Renal cortex interstitium (tissue), 3 donors: Measurements from ENCODE around the gene KRTAP4-1. TPM values are rescaled to one million over a fixed set of nuclear protein-coding genes. Genes with fewer than 3 reads are reported as not detected.

Experiments
- polyA plus RNA-seq, 3 donors: library from polyadenylated mRNA; unstranded; fragments of 120-200 nt; gene quantifications; one replicate each; pipeline ENCODE4 v1.2.1, GENCODE V29; 2013; ENCODE audit not compliant: insufficient read length in 3 of 3

The KRTAP4-1 gene
- polyA plus RNA-seq, 3 donors: not detected

Other genes starting within 250 kb of the KRTAP4-1 start
- 1 to 10 TPM in 1 of 3 donors, under 1 TPM in 2; 0.80 to 1.4 (median 0.94) TPM for gene KRT23, start 247.3 kb downstream of the KRTAP4-1 start, polyA plus RNA-seq
- gene KRT39, start 218.0 kb downstream of the KRTAP4-1 start, polyA plus RNA-seq: not detected
- not detected for gene KRT40, start 200.6 kb downstream of the KRTAP4-1 start, polyA plus RNA-seq
- not detected for gene KRTAP3-3, start 190.7 kb downstream of the KRTAP4-1 start, polyA plus RNA-seq
- not detected for gene KRTAP3-2, start 185.0 kb downstream of the KRTAP4-1 start, polyA plus RNA-seq
- not detected for gene KRTAP3-1, start 175.8 kb downstream of the KRTAP4-1 start, polyA plus RNA-seq
- gene KRTAP1-5, start 157.7 kb downstream of the KRTAP4-1 start, polyA plus RNA-seq: not detected
- gene KRTAP1-4, start 154.7 kb downstream of the KRTAP4-1 start, polyA plus RNA-seq: not detected
- not detected for gene KRTAP1-3, start 150.0 kb downstream of the KRTAP4-1 start, polyA plus RNA-seq
- gene KRTAP1-1, start 143.5 kb downstream of the KRTAP4-1 start, polyA plus RNA-seq: not detected
- gene KRTAP2-1, start 137.6 kb downstream of the KRTAP4-1 start, polyA plus RNA-seq: not detected
- gene KRTAP2-2, start 129.7 kb downstream of the KRTAP4-1 start, polyA plus RNA-seq: not detected
- gene KRTAP2-3, start 124.8 kb downstream of the KRTAP4-1 start, polyA plus RNA-seq: not detected
- not detected for gene KRTAP2-4, start 119.0 kb downstream of the KRTAP4-1 start, polyA plus RNA-seq
- not detected for gene KRTAP4-7, start 100.8 kb downstream of the KRTAP4-1 start, polyA plus RNA-seq
- gene KRTAP4-8, start 86.8 kb downstream of the KRTAP4-1 start, polyA plus RNA-seq: not detected
- gene KRTAP4-16, start 82.7 kb downstream of the KRTAP4-1 start, polyA plus RNA-seq: not detected
- not detected for gene KRTAP4-9, start 79.5 kb downstream of the KRTAP4-1 start, polyA plus RNA-seq
- gene KRTAP4-11, start 66.5 kb downstream of the KRTAP4-1 start, polyA plus RNA-seq: not detected
- gene KRTAP4-12, start 60.7 kb downstream of the KRTAP4-1 start, polyA plus RNA-seq: not detected
- not detected for gene KRTAP4-6, start 44.4 kb downstream of the KRTAP4-1 start, polyA plus RNA-seq
- gene KRTAP4-5, start 35.1 kb downstream of the KRTAP4-1 start, polyA plus RNA-seq: not detected
- not detected for gene KRTAP4-4, start 24.2 kb downstream of the KRTAP4-1 start, polyA plus RNA-seq
- not detected for gene KRTAP4-3, start 16.7 kb downstream of the KRTAP4-1 start, polyA plus RNA-seq
- gene KRTAP4-2, start 6.7 kb downstream of the KRTAP4-1 start, polyA plus RNA-seq: not detected
- not detected for gene KRTAP9-1, start 5.0 kb upstream of the KRTAP4-1 start, polyA plus RNA-seq
- gene KRTAP9-2, start 41.7 kb upstream of the KRTAP4-1 start, polyA plus RNA-seq: not detected
- not detected for gene KRTAP9-3, start 47.5 kb upstream of the KRTAP4-1 start, polyA plus RNA-seq
- not detected for gene KRTAP9-8, start 53.1 kb upstream of the KRTAP4-1 start, polyA plus RNA-seq
- gene KRTAP9-4, start 64.8 kb upstream of the KRTAP4-1 start, polyA plus RNA-seq: not detected
- gene KRTAP9-9, start 70.5 kb upstream of the KRTAP4-1 start, polyA plus RNA-seq: not detected
- under 1 TPM in 1 of 3 donors, not detected in 2; 0.19 TPM for gene KRTAP9-6, start 80.5 kb upstream of the KRTAP4-1 start, polyA plus RNA-seq
- gene KRTAP9-7, start 90.8 kb upstream of the KRTAP4-1 start, polyA plus RNA-seq: not detected
- not detected for gene KRTAP29-1, start 117.9 kb upstream of the KRTAP4-1 start, polyA plus RNA-seq
- not detected for gene KRTAP16-1, start 124.4 kb upstream of the KRTAP4-1 start, polyA plus RNA-seq
- under 1 TPM in 1 of 3 donors, not detected in 2; 0.17 TPM for gene KRTAP17-1, start 130.8 kb upstream of the KRTAP4-1 start, polyA plus RNA-seq
- not detected for gene KRT33A, start 165.9 kb upstream of the KRTAP4-1 start, polyA plus RNA-seq
- not detected for gene KRT33B, start 184.9 kb upstream of the KRTAP4-1 start, polyA plus RNA-seq
- not detected for gene KRT34, start 197.4 kb upstream of the KRTAP4-1 start, polyA plus RNA-seq
- gene KRT31, start 212.7 kb upstream of the KRTAP4-1 start, polyA plus RNA-seq: not detected
- not detected for gene KRT37, start 239.7 kb upstream of the KRTAP4-1 start, polyA plus RNA-seq